WTC11 (cell line): Measurements from ENCODE around the gene LARP4B.

Source experiments
- CTCF ChIP-seq: fragments of 200-600 bp; IDR thresholded peaks from 2 replicates; pipeline ENCODE4 v1.8.0; 2022; ENCODE audit warnings: antibody characterized with exemption
- JUN ChIP-seq: sonication (generic); formaldehyde crosslinking; IDR thresholded peaks from 2 replicates; pipeline ENCODE4 v1.8.0; 2023; ENCODE audit warnings: mild to moderate bottlenecking, missing genetic modification reagents
- MAX ChIP-seq: sonication (generic); formaldehyde crosslinking; IDR thresholded peaks from 2 replicates; pipeline ENCODE4 v1.8.0; 2022; ENCODE audit warnings: mild to moderate bottlenecking, missing genetic modification reagents
- NR3C1 ChIP-seq: sonication (generic); formaldehyde crosslinking; conservative IDR thresholded peaks from 2 replicates; pipeline ENCODE4 v1.8.1; 2023; ENCODE audit warnings: low read depth, mild to moderate bottlenecking, missing genetic modification reagents
- ZNF263 ChIP-seq: sonication (generic); formaldehyde crosslinking; IDR thresholded peaks from 2 replicates; pipeline ENCODE4 v1.8.1; 2022; ENCODE audit warnings: low read depth, mild to moderate bottlenecking, moderate library complexity, missing genetic modification reagents

GRCh38 chr10:819326-819725, 112.2 kb downstream of the LARP4B start:
- no peak for TF ChIP-seq JUN (CRISPR knock-in tag)
- no peak for TF ChIP-seq CTCF
- TF ChIP-seq ZNF263, result no peak
- no peak for TF ChIP-seq MAX
- TF ChIP-seq NR3C1, result no peak
